Measurements from ENCODE around the gene TSHZ3.

The TSHZ3 gene

GRCh38 chr19:31299665-31300064 is 49.6 kb downstream of the TSHZ3 start:
- no peaks in the 10 kb centered on the region for H3F3A ChIP-seq (ENCODE audit: low read depth)
- H3K9ac ChIP-seq (ENCODE audit: low read depth, low read length, poor library complexity, severe bottlenecking) = no peak overlapping the region
- H3K9me2 ChIP-seq (replicated peaks; ENCODE audit: low read depth, low read length) = no peaks in the 10 kb centered on the region
- H3K9me3 ChIP-seq (ENCODE audit: insufficient read depth, low read depth, low read length) = no peaks in the 10 kb centered on the region
- H3K4me2 ChIP-seq (ENCODE audit: low read depth, low read length, poor library complexity, severe bottlenecking) = no peak overlapping the region
- H3K36me3 ChIP-seq (ENCODE audit: insufficient read depth, low read length) = no peaks in the 10 kb centered on the region
- no peaks in the 10 kb centered on the region for H4K20me1 ChIP-seq (ENCODE audit: insufficient read depth, low read length, poor library complexity, severe bottlenecking)
- no peaks in the 10 kb centered on the region for H3K27me3 ChIP-seq (ENCODE audit: insufficient read depth, low read length, poor library complexity, severe bottlenecking)
- no peak overlapping the region for H2AFZ ChIP-seq (ENCODE audit: low read length)
- no peaks in the 10 kb centered on the region for H3K79me2 ChIP-seq (ENCODE audit: insufficient read depth, low read length)
- no peaks in the 10 kb centered on the region for H3K4me1 ChIP-seq (ENCODE audit: insufficient read depth, low read length, poor library complexity, severe bottlenecking)
- TF ChIP-seq EZH2phosphoT487 (IDR thresholded peaks at IDR 0.05; ENCODE audit: borderline replicate concordance) (no peak), CTCF (conservative IDR thresholded peaks at IDR 0.05; ENCODE audit: low read length) (no peak)
- no peak overlapping the region for H3K4me3 ChIP-seq (ENCODE audit: low read length, poor library complexity, severe bottlenecking)

- H3K4me3 ChIP-seq (ENCODE audit: low read length, poor library complexity, severe bottlenecking) = no peak overlapping the region
- H2AFZ ChIP-seq (ENCODE audit: low read length) = no peak overlapping the region
- no peak overlapping the region for H3K9ac ChIP-seq (ENCODE audit: low read depth, low read length, poor library complexity, severe bottlenecking)
- no peaks in the 10 kb centered on the region for H3K36me3 ChIP-seq (ENCODE audit: insufficient read depth, low read length)
- no peaks in the 10 kb centered on the region for H3F3A ChIP-seq (ENCODE audit: low read depth)
- H4K20me1 ChIP-seq (ENCODE audit: insufficient read depth, low read length, poor library complexity, severe bottlenecking) = no peaks in the 10 kb centered on the region
- no peaks in the 10 kb centered on the region for H3K27me3 ChIP-seq (ENCODE audit: insufficient read depth, low read length, poor library complexity, severe bottlenecking)
- no peaks in the 10 kb centered on the region for H3K9me3 ChIP-seq (ENCODE audit: insufficient read depth, low read depth, low read length)
- no peaks in the 10 kb centered on the region for H3K79me2 ChIP-seq (ENCODE audit: insufficient read depth, low read length)
- TF ChIP-seq CTCF (conservative IDR thresholded peaks at IDR 0.05; ENCODE audit: low read length) (no peak), EZH2phosphoT487 (IDR thresholded peaks at IDR 0.05; ENCODE audit: borderline replicate concordance) (no peak)
- H3K4me1 ChIP-seq (ENCODE audit: insufficient read depth, low read length, poor library complexity, severe bottlenecking) = no peaks in the 10 kb centered on the region
- no peaks in the 10 kb centered on the region for H3K9me2 ChIP-seq (replicated peaks; ENCODE audit: low read depth, low read length)
- H3K4me2 ChIP-seq (ENCODE audit: low read depth, low read length, poor library complexity, severe bottlenecking) = no peak overlapping the region
These were observed 51.2 kb downstream of the TSHZ3 start for GRCh38 chr19:31297991-31298390.

GRCh38 chr19:31296741-31297390 is 52.4 kb downstream of the TSHZ3 start:
- Histone ChIP-seq H3K4me1 (ENCODE audit: insufficient read depth, low read length, poor library complexity, severe bottlenecking) (no peaks in the 10 kb centered on the region), H3K27me3 (ENCODE audit: insufficient read depth, low read length, poor library complexity, severe bottlenecking) (no peaks in the 10 kb centered on the region), H3K9ac (ENCODE audit: low read depth, low read length, poor library complexity, severe bottlenecking) (no peak overlapping the region), H3K4me2 (ENCODE audit: low read depth, low read length, poor library complexity, severe bottlenecking) (no peak overlapping the region), H3K36me3 (ENCODE audit: insufficient read depth, low read length) (no peaks in the 10 kb centered on the region), H2AFZ (ENCODE audit: low read length) (no peak overlapping the region), H4K20me1 (ENCODE audit: insufficient read depth, low read length, poor library complexity, severe bottlenecking) (no peaks in the 10 kb centered on the region), H3K79me2 (ENCODE audit: insufficient read depth, low read length) (no peaks in the 10 kb centered on the region), H3K4me3 (ENCODE audit: low read length, poor library complexity, severe bottlenecking) (no peak overlapping the region), H3K9me3 (ENCODE audit: insufficient read depth, low read depth, low read length) (no peaks in the 10 kb centered on the region), H3K9me2 (replicated peaks; ENCODE audit: low read depth, low read length) (no peaks in the 10 kb centered on the region), H3F3A (ENCODE audit: low read depth) (no peaks in the 10 kb centered on the region)
- TF ChIP-seq EZH2phosphoT487 (IDR thresholded peaks at IDR 0.05; ENCODE audit: borderline replicate concordance) = no peak
- no peak for TF ChIP-seq CTCF (conservative IDR thresholded peaks at IDR 0.05; ENCODE audit: low read length)

All from Loucy (cell line).